GM21447 (cell line): Measurements from ENCODE around the gene TMPRSS6.

ENCODE experiments used
- ATAC-seq: cut with Tn5 transposase; IDR thresholded peaks from one replicate; pipeline ENCODE4 v1.9.1; 2021; ENCODE audit not compliant: unreplicated experiment

TMPRSS6 gene

DNA sequence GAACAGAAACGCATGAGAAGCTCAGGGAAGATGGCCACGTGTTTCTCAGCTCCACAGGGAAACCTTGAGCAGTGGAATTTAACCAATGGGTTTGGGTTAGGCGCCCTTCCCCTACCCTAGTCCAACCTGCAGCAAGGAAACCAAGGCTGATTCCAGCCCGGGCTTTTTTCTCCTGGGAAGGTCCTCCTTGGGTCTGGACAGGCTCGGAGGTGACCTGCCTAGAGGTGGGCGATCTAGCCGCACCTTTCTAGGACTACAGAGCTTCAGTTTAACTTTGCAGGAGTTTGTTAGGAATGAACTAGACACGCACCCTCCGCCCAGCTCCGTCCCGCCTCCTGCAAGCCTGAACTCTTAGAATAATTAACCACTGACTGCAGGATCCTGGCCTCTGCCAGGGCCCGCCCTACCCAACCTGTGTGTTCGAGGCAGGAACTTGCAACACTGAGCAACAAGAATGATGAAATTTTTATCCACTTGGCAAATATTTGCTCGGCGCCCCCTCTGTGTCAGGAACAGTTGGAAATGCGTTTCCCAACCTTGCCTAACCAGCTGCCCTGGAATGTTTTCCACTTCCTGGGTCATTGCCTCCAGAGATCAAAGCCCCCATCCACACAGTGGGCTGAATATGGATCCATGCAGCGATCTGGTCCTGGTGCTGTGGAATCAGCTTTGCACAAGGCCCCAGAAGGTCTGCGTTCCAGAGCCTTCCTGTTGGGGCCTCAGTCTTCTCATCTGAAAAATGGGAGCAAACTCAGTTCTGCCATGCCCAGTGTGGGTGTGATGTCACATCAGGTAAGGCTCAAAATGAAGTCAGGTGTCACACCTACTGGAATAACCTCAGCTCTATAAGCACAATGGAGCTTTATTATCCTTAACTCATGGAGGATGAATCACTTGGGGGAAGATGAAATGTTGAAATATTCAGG is 76.7 kb downstream of the TMPRSS6 start:
- no peak for ATAC-seq

DNA sequence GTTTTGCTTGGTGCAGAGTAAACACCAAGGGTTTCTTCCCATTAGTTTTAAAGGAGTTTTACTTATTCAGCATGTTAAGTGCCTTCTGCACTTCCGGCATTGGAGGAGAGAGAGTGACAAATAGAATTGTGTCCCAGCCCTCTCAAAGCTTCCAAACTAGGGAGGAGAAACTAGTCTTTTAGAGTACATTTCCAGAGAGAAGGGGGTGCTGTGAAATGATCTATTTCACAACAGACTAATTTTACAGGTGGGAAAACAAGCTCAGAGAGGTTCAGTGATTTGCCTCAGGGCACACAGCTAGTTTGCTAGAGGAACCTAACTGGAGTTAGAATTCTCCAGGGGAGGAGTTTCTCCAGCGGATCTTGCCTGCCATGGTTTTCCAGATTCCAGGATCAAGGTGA is 77.4 kb downstream of the TMPRSS6 start:
- no peak for ATAC-seq

DNA sequence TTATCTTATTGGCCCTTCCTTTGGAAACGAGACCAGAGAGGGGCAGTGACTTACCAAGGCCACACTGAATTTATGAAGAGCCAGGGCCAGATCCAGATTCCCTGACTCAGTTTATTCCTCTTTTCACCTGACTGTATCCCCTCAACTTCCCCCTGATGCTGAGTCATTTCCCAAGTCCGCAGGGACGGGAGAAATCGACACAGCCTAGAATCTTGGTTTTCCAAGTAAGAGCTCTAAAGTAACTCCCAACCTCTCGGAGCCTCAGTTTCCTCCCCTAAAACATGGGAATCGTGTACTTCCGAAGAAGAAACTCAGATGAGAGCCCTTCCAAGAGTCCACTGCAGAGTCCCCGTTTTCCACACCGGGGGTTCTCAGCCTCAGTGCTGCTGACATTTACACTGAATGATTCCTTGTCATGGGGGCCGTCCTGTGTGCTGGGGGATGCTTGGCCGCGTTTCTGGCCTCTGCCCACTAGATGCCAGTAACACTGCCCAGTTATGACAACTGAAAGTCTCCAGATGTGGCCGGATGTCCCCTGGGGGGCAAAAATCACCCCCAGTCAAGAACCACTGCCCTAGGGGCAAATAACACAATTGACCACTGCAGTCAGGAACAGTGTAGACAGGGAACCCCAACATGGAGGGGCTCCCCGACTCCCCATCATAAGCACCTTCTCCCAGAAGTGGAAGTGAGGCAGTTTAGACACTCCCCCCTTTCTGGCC is 78.8 kb downstream of the TMPRSS6 start:
- ATAC-seq: no peak

DNA sequence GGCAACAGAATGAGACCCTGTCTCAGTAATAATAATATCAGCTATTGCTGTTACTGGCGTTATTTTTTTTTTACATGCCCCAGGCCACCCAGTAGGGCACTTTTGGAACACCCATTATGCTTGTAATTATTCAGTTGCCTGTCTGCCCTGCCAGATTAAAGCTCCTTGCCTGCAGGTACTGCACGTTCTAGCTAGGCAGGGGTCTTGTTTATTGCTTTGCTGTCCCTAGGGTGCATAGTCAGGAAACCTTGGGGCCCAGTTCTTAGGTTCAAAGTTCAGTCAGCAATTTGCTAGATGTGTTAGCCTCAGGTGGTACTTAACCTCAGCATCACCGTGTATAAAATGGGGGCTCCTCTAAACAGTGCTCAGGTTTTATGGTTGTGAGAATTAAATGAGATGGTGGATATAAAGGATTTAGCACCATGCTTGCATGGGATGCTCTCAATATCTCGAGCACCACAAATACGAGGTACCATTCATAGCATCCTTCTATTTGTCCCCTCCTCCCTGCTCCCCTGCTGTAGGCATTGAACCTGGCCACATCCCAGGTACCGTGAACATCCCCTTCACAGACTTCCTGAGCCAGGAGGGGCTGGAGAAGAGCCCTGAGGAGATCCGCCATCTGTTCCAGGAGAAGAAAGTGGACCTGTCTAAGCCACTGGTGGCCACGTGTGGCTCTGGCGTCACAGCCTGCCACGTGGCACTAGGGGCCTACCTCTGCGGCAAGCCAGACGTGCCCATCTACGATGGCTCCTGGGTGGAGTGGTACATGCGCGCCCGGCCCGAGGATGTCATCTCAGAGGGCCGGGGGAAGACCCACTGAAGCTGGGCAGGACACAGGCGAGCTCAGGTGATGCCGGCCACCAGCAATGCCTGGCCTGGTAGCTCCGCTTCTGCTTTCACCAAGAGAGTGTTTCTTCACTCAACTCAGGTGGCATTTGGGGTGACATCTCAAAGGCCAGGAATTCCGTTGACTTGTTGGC is 80.5 kb downstream of the TMPRSS6 start:
- ATAC-seq: no peak

DNA sequence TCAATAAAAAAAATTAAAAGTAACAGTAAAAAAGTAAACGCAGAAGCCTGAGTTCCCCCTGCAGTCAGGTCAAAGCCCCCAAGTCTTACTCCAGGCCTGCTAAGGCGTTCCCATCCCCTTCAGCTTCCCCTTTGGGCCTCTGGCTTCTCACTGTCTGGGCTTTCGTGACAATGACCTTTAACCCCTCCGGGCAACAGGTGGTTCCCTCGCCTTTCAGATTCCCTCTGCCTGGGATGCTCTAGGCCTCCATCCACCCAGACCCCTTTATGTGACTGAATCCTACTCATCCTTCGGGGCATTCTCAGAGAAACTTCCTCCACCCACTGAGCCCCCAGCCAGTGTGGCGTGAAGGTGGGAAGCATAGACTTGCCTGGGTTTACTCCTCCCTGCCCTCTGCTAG is 82.0 kb downstream of the TMPRSS6 start:
- ATAC-seq: no peak

DNA sequence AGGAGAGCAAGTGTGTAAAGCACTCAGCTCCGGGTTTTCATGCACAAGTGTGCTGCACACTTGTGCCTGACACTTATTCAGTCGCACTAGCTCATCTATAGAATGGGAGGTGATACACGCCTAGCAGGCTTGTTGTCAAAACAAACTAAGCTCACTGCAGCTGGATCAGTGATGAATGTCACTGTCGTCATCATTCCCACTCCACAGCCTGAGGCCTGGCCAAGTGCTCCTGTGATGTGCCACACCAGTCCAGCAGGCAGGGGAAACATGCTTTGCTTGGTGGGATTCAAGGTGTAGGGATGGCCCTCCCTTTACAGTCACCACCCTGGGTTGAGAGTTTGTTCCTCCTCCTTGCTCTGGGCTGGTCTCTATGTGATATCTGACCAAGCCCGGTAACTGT is 83.2 kb downstream of the TMPRSS6 start:
- ATAC-seq: no peak

DNA sequence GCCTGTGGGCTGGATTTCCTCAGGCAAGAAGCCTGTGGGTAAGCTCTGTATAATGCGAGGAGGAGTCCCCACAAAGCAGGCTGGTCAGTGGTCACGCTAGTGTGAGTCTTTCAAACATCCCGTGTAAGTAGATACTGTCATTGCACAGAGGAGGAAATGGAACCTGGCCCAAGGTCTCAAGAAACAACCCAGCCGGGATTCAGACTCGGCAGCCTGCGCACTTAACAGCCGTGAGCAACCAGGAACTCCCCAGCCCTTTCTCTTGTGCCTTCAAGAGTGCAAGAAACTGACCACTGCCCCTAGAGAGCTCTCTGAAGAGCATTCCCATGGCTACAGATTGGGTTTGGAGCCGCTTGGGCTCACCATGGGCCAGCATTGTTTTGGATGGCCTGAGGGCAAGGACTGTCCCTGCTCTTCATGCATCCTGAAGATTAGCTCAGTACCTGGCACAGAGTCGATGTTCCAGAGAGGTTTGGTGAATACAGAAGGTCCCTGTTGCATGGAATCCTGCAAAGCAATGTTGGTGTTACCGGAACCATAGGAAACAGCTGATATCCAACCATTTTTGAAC is 83.9 kb downstream of the TMPRSS6 start:
- no peak for ATAC-seq

DNA sequence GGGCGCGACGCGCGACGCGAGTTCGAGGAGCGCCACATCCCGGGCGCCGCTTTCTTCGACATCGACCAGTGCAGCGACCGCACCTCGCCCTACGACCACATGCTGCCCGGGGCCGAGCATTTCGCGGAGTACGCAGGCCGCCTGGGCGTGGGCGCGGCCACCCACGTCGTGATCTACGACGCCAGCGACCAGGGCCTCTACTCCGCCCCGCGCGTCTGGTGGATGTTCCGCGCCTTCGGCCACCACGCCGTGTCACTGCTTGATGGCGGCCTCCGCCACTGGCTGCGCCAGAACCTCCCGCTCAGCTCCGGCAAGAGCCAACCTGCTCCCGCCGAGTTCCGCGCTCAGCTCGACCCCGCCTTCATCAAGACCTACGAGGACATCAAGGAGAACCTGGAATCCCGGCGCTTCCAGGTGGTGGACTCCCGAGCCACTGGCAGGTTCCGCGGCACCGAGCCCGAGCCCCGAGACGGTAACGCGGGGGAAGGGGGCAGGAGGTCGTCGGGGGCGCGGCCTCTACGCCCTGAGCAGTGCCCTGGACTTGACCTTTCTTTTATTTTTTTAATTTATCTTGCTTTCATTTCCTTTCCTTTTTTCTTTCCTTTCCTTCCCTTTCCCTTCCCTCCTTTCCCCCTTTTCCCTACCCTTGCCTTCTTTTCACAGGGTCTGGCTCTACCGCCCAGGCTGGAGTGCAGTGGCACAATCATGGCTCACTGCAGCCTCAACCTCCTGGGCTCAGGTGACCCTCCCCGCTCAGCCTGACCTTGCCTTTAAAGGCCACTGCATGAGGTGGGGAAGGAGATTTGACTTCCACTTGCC is 85.0 kb downstream of the TMPRSS6 start:
- no peak for ATAC-seq

DNA sequence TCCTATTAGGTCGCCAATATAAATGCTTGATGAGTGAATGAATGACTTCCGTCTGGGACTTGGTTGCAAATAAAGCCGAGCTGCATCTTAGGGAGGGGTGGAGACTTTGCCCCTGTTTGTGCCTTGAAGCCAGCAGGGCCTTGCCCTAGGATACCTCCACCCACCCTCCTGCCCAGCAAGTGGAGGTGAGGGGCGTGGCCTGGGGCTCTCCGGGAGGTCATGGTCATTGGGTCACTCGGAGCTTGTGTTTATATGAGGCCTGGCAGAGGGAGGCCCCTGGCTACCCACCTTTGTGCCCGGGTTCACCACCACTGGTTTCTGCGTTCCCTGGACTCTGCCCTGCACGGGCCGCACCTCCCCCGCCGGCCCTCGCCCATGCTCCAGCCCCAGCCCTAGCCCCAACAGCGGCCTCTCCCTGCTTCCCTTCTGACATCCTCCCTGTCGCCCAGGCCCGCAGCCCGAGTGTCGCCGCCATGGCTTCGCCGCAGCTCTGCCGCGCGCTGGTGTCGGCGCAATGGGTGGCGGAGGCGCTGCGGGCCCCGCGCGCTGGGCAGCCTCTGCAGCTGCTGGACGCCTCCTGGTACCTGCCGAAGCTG is 85.7 kb downstream of the TMPRSS6 start:
- ATAC-seq: no peak

DNA sequence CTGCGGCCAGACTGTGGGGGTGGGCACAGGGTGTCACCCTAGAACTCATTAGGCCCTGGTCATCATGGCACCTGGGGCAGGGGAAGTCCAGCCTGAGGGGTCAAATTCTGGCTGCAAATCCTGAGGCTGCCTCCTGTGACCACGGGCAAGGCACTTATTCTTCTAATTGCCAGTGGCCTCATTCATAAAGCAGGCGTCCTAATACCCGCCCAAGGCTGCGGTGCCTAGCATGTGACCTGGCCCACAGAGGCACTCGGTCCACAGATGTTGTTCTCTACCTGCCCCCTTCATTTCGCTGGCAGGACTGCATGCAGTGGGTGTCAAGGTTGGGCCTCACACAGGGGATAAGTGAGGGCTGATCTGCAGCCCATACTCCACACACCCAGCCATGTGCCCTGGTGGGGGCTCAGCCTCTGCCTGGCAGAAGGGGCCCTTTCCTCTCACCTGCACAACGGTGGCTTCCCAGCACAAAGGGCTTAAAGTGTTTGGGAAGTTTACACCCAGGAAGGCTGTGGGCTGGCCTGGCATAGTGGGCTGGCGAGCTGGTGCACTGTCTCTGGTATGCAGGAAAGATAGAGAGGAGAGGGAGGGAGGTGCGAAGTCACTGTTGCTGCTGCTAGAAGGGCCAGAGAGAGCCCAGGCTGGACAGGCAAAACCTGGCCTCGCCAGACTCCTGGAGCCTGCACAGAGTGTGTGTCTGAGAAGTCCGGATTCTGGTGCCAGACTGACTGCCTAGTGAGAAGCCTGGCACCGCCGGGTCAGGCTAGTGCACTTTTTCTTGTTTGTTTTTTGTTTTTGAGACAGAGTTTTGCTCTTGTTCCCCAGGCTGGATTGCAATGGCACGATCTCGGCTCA is 86.8 kb downstream of the TMPRSS6 start:
- ATAC-seq: no peak

DNA sequence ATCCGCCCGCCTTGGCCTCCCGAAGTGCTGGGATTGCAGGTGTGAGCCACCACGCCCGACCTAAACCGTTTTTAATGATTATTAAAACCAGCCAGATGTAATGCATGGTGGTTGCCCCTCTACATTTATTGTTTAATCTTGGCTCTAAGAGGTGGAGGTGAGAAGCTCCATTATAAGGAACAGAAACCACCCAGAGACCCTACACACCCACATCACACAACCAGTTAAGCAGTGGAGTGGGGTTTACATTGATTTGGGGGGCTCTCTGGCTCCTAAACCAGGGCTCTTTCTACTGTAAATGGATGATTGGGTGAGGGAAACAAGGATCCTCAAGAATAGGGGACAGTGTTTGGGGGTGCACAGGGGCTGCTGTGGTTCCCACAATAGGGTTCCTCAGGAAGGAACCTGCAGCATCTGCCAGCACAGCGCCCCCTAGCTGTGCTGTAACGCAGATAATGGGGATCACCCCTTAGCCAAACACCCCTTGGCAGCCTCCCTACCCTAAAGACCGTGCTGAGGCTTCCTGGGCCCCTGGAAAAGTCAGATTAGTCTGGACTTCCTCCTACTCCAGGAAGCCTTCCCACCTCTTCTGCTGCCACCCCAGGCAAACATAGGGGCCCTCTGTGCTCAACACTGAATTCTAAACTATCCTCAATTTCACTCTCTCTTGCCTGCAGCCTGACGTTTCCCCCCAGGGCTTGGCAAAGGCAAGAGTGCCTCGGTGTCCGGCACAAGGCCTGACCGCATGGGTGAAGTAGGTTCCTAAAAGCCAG is 87.6 kb downstream of the TMPRSS6 start:
- no peak for ATAC-seq

DNA sequence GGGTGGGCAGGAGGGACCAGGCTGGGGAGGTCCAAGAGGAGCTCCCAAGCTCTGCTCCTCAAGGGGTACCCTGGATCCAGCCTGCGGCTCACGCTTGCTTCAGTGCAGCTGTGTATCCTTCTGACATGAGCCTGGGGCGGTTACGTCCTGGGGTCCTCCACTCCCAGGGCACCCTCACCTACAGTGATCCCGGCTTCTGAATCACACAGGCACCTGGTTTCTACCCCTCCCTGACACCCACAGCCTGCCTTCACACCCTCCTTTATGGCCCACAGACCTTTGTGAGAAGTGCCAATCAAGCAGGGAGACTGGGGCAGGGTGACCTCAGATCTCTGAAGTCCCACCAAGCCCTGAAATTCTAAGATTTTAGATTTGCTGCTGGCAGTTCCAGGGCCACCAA is 88.5 kb downstream of the TMPRSS6 start:
- no peak for ATAC-seq

DNA sequence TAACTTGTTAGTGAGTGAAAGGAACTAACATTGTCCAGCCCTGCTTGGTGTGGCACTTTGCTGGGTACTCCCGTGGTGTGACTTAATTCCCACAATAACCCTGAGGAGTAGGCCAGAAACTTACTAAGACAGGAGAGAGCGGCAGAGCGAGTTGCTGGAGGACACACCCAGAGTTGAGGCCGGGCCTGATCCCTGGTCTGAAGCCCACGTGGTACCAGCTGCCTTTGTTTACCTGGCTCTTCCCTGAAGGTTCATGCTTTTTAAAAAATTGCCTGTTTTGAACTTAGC is 89.4 kb downstream of the TMPRSS6 start:
- no peak for ATAC-seq

DNA sequence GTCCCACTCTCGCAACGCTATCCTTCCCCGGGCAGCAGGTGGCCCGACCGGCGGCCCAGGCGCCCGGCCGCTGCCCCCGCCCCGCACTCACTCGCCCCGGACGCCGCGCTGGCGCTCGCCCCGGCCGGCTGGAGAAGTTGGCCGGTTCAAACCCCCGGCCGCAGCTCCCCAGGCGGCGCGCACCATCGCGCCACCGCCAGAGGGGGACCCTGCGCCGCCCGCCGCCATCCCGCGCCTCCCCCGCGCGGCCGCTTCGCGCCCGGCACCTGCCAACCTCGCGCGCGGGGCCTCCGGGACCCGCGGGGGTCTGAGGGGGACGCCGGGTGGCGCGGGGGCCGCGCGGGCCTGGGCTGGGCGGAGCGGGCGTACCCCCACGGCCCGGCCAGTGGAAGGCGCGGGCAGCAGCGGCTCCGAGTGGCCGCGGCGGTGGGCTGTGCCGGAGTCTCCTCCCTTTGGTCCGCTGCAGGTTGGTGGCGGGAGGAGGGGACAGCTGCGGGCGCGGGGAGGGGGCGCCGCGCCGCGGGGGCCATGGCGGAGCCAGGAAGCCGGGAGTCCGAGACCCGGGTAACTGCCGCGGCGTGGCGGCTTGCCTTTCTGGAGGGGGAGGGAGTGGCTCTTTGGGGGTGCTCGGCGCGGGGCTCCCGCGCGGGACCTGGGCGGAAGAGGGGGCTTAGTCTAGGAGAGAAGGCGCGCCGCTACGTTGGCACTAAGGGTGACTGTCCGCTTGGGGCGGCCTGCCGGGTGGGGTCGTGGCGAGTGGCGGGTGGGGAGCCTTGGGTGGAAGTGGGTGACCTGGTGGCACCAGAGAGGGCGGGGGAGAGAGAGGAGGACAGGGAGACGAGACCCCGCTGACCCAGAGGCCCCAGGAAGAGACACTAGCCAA is 90.0 kb downstream of the TMPRSS6 start, which contains the start of the genes MPST and TST:
Gene MPST, plus strand, starts transcription at position 434 of the 883 bp plus-strand sequence. Its CDS starts 95 bp downstream, at position 529.
Gene TST, minus strand, starts transcription at position 139 of the 883 bp plus-strand sequence. CDS start 715 bp downstream, outside the sequence.
- no peak for ATAC-seq

DNA sequence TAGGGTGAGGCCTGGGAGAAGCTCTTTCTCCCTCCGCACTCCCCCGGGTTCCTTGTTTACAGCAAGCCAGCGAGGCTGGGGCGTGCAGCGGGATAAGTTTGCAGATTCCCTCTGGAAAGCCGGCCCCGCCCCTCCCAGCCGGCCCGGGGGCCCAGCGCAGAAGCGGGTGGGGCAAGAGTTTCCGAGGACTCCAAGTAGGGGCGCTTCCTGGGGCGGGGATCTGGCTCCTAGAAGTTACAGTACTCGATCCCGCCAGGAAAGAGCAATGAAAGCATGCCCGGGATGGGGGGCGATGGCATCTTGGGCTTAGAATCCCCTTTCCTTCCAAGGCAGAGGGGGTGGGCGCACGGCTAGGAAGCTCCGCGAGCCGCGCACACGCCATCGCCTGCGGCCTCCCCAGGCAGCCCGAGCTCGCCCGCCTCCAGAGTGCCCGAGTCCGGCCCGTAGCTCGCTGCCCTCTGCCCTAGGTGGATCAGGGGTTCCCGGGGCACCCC is 90.7 kb downstream of the TMPRSS6 start:
- no peak for ATAC-seq

DNA sequence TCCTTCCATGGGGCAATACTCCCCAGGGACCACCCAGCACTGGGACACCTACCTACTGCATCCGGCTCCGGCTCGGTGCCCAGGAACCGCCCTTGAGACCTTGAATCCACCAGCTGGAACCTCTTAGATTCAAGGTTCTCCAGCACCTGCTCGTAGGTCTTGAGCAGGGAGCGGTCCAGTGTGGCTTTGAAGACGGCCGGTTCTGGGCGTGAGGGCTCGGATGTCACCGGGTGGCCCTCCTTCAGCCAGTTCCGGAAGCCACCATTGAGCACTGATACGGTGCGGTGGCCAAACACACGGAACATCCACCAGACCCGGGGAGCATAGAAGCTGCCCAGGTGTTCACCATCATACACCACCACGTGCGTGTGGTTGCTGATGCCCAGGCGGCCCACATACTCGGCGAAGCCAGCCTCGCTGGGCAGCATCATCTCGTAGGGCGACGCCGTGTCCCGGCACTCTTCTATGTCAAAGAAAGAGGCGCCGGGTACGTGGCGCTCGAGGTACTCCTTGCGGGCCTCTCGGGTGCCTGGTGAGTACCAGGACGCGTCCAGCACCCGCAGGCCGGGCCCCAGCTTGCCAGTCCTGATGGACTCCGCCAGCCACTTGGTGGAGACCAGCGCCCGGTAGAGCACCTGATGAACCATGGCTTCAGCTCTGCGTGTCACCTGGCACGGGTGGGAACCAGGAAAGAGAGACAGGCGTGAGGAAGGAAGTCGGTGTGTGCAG is 91.3 kb downstream of the TMPRSS6 start:
- no peak for ATAC-seq
